Measurements from ENCODE around the gene TLR3.
A peak's percentile ranks its signal among the peaks of the same experiment; 100 is the strongest.

Gene TLR3

DNA sequence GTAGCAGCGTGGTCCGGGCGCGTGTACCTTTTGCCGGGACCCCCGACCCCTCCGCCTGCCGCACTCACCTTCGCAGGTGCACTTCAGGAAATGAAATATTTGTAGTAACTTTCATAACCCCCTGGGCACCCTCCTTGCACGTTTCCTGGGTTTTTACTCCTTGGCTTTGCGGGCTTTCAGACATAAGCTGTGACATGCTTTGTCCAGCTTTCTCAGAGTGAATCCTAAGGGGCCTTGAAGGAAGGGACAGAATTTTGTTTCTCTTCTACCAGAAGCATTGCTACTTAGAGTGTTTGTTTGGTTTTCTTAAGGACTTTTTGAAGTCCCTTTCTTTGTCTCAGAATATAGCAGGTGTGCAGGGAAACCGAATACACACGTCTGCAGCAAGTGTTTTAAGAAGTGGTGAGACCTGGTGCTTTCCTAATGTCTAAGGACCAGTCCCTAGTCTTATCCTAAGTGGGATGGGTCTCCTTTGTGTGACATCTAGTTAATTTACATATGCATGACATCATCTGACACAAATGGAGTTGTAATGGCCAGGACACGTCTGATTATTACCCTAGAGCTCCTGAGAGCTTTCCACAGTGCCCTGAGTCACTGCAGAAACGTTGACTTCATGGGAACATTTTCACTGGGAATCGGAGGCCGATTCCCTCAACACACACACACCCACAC is 36.8 kb downstream of the TLR3 start:
- no peak for DNase-seq (ENCODE audit: low read depth)

DNA sequence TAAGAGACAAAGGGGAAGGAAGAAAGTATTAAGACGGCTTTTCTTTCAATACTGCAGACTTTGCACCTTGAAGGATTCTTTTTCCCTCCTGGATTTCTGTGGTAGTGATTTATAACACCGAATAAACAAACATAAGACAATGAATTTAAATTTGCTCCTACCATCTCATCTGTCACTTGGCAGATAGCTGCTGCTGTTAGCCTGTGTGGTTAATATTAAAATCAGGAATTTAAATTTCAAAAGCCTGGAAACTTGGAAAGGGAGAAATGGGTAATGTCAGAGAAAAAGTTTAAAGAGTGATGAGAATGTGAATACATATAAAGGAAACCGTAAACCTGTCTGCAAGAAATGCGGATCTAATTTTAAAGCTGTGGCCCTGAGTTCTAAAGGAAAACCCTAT is 39.0 kb downstream of the TLR3 start:
- no peak for DNase-seq (ENCODE audit: low read depth)

GRCh38 chr4:186108391-186108790 is 39.4 kb downstream of the TLR3 start:
- no peak for DNase-seq (ENCODE audit: low read depth)

DNA sequence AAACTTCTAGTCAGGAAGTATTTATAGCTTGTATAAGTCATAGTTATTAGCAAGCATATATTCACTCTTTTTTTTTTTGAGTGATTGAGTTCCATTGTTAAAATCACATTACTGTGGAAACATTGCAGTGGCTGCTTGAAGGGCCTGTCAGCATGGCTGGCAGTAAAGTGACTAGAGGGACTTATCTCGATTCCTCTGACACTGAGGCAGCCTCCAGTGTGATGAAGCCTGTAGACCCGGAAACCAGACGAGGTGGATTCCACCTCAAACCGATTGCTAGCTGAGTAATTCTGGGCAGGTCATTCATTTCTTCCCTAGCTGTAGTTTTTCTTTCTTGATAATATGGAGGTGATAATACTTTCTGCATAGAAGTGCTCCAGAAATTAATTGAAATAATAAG is 40.3 kb downstream of the TLR3 start:
- no peak for DNase-seq (ENCODE audit: low read depth)

DNA sequence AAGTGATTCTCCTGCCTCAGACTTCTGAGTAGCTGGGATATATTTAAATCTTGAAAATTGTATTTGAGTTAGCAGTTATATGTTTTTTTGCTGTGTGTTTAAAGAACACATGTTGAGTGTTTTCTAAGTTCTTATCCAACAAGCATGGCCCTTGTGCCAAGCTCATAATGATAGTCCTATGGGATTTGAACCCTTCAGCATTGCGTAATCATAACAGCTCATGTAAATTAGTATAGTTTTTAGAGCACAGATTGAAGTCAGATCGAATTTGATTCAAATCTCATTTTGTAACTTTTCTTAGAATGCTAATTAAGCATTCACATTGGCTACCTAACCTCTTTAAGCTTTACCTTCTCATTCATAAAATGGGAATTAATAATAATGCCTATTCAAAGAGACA is 47.7 kb downstream of the TLR3 start:
- DNase-seq (ENCODE audit: low read depth) = no peak

- DNase-seq (ENCODE audit: low read depth) = no peak
These were observed 49.6 kb downstream of the TLR3 start for GRCh38 chr4:186118582-186118981.

- DNase-seq (ENCODE audit: low read depth) = no peak
These were observed 52.1 kb downstream of the TLR3 start for GRCh38 chr4:186121057-186121456.

DNA sequence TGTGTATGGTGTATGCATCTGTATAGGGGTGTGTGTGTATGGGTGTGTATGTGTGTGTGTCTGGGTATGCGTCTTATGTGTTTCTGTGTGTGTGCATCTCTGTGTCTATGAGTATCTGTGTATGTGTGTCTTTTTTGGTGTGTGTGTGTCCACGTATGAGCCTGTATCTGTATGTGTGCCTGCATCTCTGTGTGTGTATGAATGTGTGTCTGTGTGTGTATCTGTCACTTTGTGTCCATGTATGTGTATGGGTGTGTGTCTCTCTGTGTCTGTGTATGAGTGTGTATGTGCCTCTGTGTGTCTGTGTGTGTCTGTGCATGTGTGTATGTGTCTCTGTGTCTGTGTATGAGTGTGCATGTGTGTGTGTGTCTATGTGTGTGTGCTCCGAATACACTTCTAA is 59.9 kb downstream of the TLR3 start:
- DNase-seq (ENCODE audit: low read depth) = no peak

DNA sequence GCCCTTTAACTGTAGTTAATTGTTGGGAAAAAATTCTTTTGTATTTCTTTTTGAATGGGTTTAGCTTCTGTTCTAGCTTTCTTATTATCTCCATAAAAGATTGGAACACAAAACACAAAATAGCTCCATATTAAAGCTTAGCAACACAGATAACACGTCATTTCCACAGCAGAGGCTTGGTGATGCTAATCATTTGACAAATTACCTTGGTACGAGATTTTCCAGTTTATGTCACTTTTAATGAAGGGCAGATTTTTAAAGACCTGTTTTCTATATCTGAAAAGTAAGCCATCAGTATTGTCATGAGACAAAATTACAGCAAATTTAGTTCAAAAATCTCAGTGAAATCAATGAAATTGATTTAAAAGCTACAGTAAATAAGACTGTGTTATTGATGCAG is 63.0 kb downstream of the TLR3 start:
- no peak for DNase-seq (ENCODE audit: low read depth)

DNA sequence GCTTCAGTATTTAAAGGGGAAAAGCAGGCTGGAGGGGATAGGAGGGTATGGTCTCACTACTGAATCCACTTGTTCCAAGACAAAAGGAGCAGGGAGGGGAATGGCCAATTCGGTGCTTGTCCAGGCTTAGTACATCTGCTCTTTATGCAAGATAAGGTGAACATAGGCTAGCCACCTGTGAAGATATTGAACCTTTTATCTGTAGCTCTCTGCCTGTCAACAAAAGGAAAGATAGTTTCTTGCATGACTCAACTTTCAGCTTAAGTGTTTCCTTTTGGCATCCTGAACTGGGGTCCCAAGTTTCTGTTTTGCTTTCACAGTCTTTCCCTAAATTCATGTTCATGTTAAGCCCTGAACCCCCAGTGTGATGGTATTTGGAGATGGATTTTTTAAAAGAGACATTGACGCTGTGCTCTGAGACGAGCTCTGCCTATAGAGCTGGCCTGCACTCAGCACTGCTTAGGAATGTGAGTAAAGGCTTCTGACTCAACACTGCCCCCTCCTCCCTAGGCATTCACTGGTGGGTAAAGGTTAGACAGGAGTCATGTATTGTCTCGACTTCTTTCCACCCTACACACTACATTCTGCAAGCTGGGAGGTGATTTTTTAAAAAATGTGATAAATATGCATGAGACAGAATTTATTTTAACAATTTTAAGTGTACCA is 63.8 kb downstream of the TLR3 start:
- DNase-seq (ENCODE audit: low read depth) = peak; percentile 63

- no peak for DNase-seq (ENCODE audit: low read depth)
These were observed 65.3 kb downstream of the TLR3 start for GRCh38 chr4:186134257-186134656.

- no peak for DNase-seq (ENCODE audit: low read depth)
These were observed 65.9 kb downstream of the TLR3 start for GRCh38 chr4:186134861-186135260.

DNA sequence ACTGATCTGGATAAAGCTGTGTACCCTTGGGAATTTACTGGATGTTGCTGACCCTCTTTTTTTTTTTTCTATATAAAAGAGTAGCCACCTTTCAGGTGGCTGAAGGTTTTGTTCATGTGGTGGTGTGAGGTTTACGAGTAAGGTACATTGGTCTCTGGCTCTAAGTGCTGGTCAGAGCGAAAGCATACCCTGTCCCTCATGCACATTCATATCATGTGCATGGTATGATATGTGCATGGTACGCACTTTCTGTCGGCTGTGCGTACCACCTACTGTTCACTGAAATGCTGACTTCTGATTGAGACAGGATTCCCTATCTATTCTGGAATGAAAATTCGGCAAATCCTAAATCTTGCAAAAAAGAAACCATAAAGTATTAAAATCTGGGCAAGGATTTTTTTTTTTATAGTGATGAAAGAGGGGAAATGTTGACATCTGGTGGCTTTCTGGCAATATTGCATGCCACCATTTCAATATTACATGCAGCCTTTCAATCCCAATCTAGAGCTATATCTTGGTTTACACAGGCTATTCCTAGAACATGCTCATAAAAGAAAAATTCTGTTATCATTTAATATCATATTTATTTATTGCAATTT is 68.3 kb downstream of the TLR3 start:
- DNase-seq (ENCODE audit: low read depth) = peak; percentile 29

All from iris pigment epithelial cell (primary cell).